Measurements from ENCODE around the gene CERCAM.

Gene CERCAM

GRCh38 chr9:128420651-128421481 is at the start of gene CERCAM:
Gene CERCAM, plus strand, starts transcription at chr9:128420857. Its CDS starts 21 bp downstream, at chr9:128420878.
- no peak for DNase-seq

GRCh38 chr9:128371630-128372117 is 49.0 kb upstream of the CERCAM start:
- no peak for DNase-seq

- no peak for DNase-seq
Measured at GRCh38 chr9:128372188-128372641, 48.4 kb upstream of the CERCAM start.

- no peak for DNase-seq
Measured at GRCh38 chr9:128372784-128373183, 47.9 kb upstream of the CERCAM start.

- DNase-seq: no peak
Measured at GRCh38 chr9:128374221-128374675, 46.4 kb upstream of the CERCAM start.

- no peak for DNase-seq
Measured at GRCh38 chr9:128375865-128376264, 44.8 kb upstream of the CERCAM start.

- no peak for DNase-seq
Measured at GRCh38 chr9:128382261-128382660, 38.4 kb upstream of the CERCAM start.

- DNase-seq: no peak
Measured at GRCh38 chr9:128383007-128383753, 37.5 kb upstream of the CERCAM start.

- no peak for DNase-seq
Measured at GRCh38 chr9:128383791-128384190, 36.9 kb upstream of the CERCAM start.

- DNase-seq: no peak
Measured at GRCh38 chr9:128384801-128385495, 35.7 kb upstream of the CERCAM start.

GRCh38 chr9:128385496-128386460 is 34.9 kb upstream of the CERCAM start:
- no peak for DNase-seq

GRCh38 chr9:128388150-128388549 is 32.5 kb upstream of the CERCAM start:
- DNase-seq: no peak

GRCh38 chr9:128389395-128390149 is 31.1 kb upstream of the CERCAM start:
- peak; percentile 11 to 35 for DNase-seq

GRCh38 chr9:128390150-128390812 is 30.4 kb upstream of the CERCAM start:
- DNase-seq: no peak

GRCh38 chr9:128390813-128391711 is 29.6 kb upstream of the CERCAM start:
- no peak for DNase-seq

GRCh38 chr9:128391956-128392301 is 28.7 kb upstream of the CERCAM start:
- no peak for DNase-seq

- no peak for DNase-seq
Measured at GRCh38 chr9:128392302-128393144, 28.1 kb upstream of the CERCAM start.

GRCh38 chr9:128393145-128393775 is 27.4 kb upstream of the CERCAM start:
- DNase-seq: no peak
